ENCODE measurements around the gene PBX1.

Gene PBX1

GRCh38 chr1:164692420-164692819 lies 133.4 kb downstream of the PBX1 start:
- no peak for TF ChIP-seq CTCF (IDR thresholded peaks at IDR 0.05; ENCODE audit: insufficient read depth, low read depth, low read length, missing control alignments)
- no peak overlapping the region for H3K4me3 ChIP-seq (ENCODE audit: low read depth, low read length)
- no peak for DNase-seq (ENCODE audit: low read depth)

GRCh38 chr1:164693564-164694359 lies 134.8 kb downstream of the PBX1 start:
- no peak for TF ChIP-seq CTCF (IDR thresholded peaks at IDR 0.05; ENCODE audit: insufficient read depth, low read depth, low read length, missing control alignments)
- H3K4me3 ChIP-seq (ENCODE audit: low read depth, low read length) = no peak overlapping the region
- no peak for DNase-seq (ENCODE audit: low read depth)

- no peak for DNase-seq (ENCODE audit: low read depth)
- no peak overlapping the region for H3K4me3 ChIP-seq (ENCODE audit: low read depth, low read length)
- TF ChIP-seq CTCF (IDR thresholded peaks at IDR 0.05; ENCODE audit: insufficient read depth, low read depth, low read length, missing control alignments) = no peak
Observed at GRCh38 chr1:164694505-164694904, 135.5 kb downstream of the PBX1 start.

- no peak for TF ChIP-seq CTCF (IDR thresholded peaks at IDR 0.05; ENCODE audit: insufficient read depth, low read depth, low read length, missing control alignments)
- no peak overlapping the region for H3K4me3 ChIP-seq (ENCODE audit: low read depth, low read length)
- DNase-seq (ENCODE audit: low read depth) = no peak
Observed at GRCh38 chr1:164695956-164696665, 137.1 kb downstream of the PBX1 start.

GRCh38 chr1:164699815-164700491 lies 141.0 kb downstream of the PBX1 start:
- no peak overlapping the region for H3K4me3 ChIP-seq (ENCODE audit: low read depth, low read length)
- no peak for DNase-seq (ENCODE audit: low read depth)
- no peak for TF ChIP-seq CTCF (IDR thresholded peaks at IDR 0.05; ENCODE audit: insufficient read depth, low read depth, low read length, missing control alignments)

- no peak for DNase-seq (ENCODE audit: low read depth)
- no peak overlapping the region for H3K4me3 ChIP-seq (ENCODE audit: low read depth, low read length)
- TF ChIP-seq CTCF (IDR thresholded peaks at IDR 0.05; ENCODE audit: insufficient read depth, low read depth, low read length, missing control alignments) = no peak
Observed at GRCh38 chr1:164700683-164701082, 141.7 kb downstream of the PBX1 start.

Measured in GM12865 (cell line).